Gastrocnemius medialis (tissue), 4 donors: Measurements from ENCODE around the gene VDAC1. TPM values are rescaled to one million over a fixed set of nuclear protein-coding genes. Genes with fewer than 3 reads are reported as not detected.
A peak's percentile ranks its signal among the peaks of the same experiment; 100 is the strongest.

Experiments
- ATAC-seq, 2 donors: fragments of 150-250 bp; one replicate each; pipeline ENCODE4 v1.9.1; 2016
- DNase-seq, 2 donors: peaks; one replicate each; pipeline ENCODE4 v3.0.0-alpha.2; 2019
- H3K27ac ChIP-seq, 4 donors: fragments of 200-600 bp; sonication (generic); 1 replicate in 1 of 4; 2 replicates in 3 of 4; pipeline ENCODE4 v1.5.1; 2016 to 2018; ENCODE audit warnings: mild to moderate bottlenecking in 2 of 4, moderate library complexity in 1 of 4
- H3K27me3 ChIP-seq, 3 donors: fragments of 200-600 bp; sonication (generic) in 2 of 3; 1 replicate in 1 of 3; 2 replicates in 2 of 3; pipeline versions ENCODE4 v1.5.1 to v1.6.0; 2016 to 2019; ENCODE audit warnings: mild to moderate bottlenecking in 1 of 3, moderate library complexity in 1 of 3
- H3K36me3 ChIP-seq, 2 donors: fragments of 200-600 bp; sonication (generic) in 1 of 2; one replicate each; pipeline ENCODE4 v1.5.1; 2017 to 2018
- H3K4me1 ChIP-seq, 2 donors: fragments of 200-600 bp; sonication (generic) in 1 of 2; one replicate each; pipeline ENCODE4 v1.5.1; 2016 to 2017; ENCODE audit warnings: mild to moderate bottlenecking in 2 of 2
- H3K4me3 ChIP-seq, 4 donors: fragments of 200-600 bp; sonication (generic) in 3 of 4; 1 replicate in 1 of 4; 2 replicates in 3 of 4; pipeline ENCODE4 v1.5.1; 2016 to 2019; ENCODE audit warnings: mild to moderate bottlenecking in 2 of 4
- H3K9me3 ChIP-seq, 3 donors: fragments of 200-600 bp; sonication (generic) in 2 of 3; 1 replicate in 1 of 3; 2 replicates in 2 of 3; pipeline ENCODE4 v1.5.1; 2016 to 2019
- CTCF ChIP-seq, 5 experiments: fragments of 450-650 bp in 3 of 5; fragments of 200-600 bp in 2 of 5; sonication (generic) in 2 of 5; IDR thresholded peaks in 4 of 5; conservative IDR thresholded peaks in 1 of 5; 1 replicate in 4 of 5; 2 replicates in 1 of 5; pipeline ENCODE4 v1.5.1; 2016 to 2019; ENCODE audit warnings: antibody characterized with exemption in 5 of 5, mild to moderate bottlenecking in 3 of 5, moderate library complexity in 3 of 5
- POLR2A ChIP-seq, 2 donors: fragments of 450-650 bp; IDR thresholded peaks; one replicate each; pipeline ENCODE4 v1.6.1; 2017; ENCODE audit warnings: antibody characterized with exemption in 2 of 2, mild to moderate bottlenecking in 2 of 2, moderate library complexity in 2 of 2
- in situ Hi-C, 4 donors: fragments of 200-750 bp; cut with MboI; loops; one replicate each; pipeline versions ENCODE4 v1.15.0 to v1.8.0; 2017; ENCODE audit warnings: low sequenced_read_pairs in 4 of 4
- intact Hi-C: fragments of 100-400 bp; cut with DNase I; formaldehyde crosslinking; loops from one replicate; pipeline ENCODE4 v1.15.1; 2023; ENCODE audit warnings: low total_unique reads
- total RNA-seq, 4 donors: library from RNA; depleted of rRNA; stranded (reverse); fragments of >200 nt; gene quantifications; one replicate each; pipeline versions ENCODE4 v1.1.0 to v1.2.3, GENCODE V29; 2016

The VDAC1 gene
- 100 to 1,000 TPM; 412 to 611 (median 495) TPM for total RNA-seq

- peak within 1 kb of the TSS; percentile 72 to 96 (median 84) for H3K4me3 ChIP-seq
- DNase-seq (peak; percentile 67 to 78), ATAC-seq (peak; percentile 66 to 76)
- H3K9me3 ChIP-seq = no peaks in the 10 kb centered on the region
- peak within 1 kb of the TSS; percentile 91 to 100 (median 98) for H3K27ac ChIP-seq
- in situ Hi-C loops (no loop called here), intact Hi-C loops (loop anchor here (2.0 to 10.0 kb wide), 4 partner anchors 36 to 1630 kb away; partner anchors contain the start of genes C5orf15 and PPP2CA)
- H3K27me3 ChIP-seq = no peaks in the 10 kb centered on the region
- peaks cover 45 to 51% of the 10 kb centered on the region in 2 donors for H3K4me1 ChIP-seq
- TF ChIP-seq POLR2A (IDR thresholded peaks at IDR 0.05) (peak; percentile 85), CTCF (IDR thresholded peaks at IDR 0.05 in 4 of 5, conservative IDR thresholded peaks at IDR 0.05 in 1 of 5) (peak in 1 of 5 experiments; percentile 15)
- no peaks in the 10 kb centered on the region for H3K36me3 ChIP-seq
These were observed at the start of gene VDAC1 for GRCh38 chr5:134004626-134005416. VDAC1 (minus strand) TSS chr5:134004975; CDS start chr5:133993012, 11,963 bp downstream.

GRCh38 chr5:134053840-134054338 lies 49.1 kb upstream of the VDAC1 start:
- DNase-seq (no peak), ATAC-seq (no peak)
- Histone ChIP-seq H3K27ac (no peak overlapping the region), H3K4me3 (no peak overlapping the region), H3K27me3 (no peaks in the 10 kb centered on the region), H3K36me3 (no peaks in the 10 kb centered on the region), H3K9me3 (no peaks in the 10 kb centered on the region), H3K4me1 (peaks cover 4 to 8% of the 10 kb centered on the region in 2 donors)
- no peak for TF ChIP-seq CTCF (IDR thresholded peaks at IDR 0.05 in 4 of 5, conservative IDR thresholded peaks at IDR 0.05 in 1 of 5)
- TF ChIP-seq POLR2A (IDR thresholded peaks at IDR 0.05) = no peak
- intact Hi-C loops = no loop called here
- in situ Hi-C loops = no loop called here

- Histone ChIP-seq H3K27me3 (no peaks in the 10 kb centered on the region), H3K4me3 (no peak overlapping the region), H3K9me3 (no peaks in the 10 kb centered on the region), H3K4me1 (peaks cover under 1 to 3% of the 10 kb centered on the region in 2 donors), H3K36me3 (no peaks in the 10 kb centered on the region), H3K27ac (no peak overlapping the region)
- DNase-seq (no peak), ATAC-seq (no peak)
- no peak for TF ChIP-seq CTCF (IDR thresholded peaks at IDR 0.05 in 4 of 5, conservative IDR thresholded peaks at IDR 0.05 in 1 of 5)
- TF ChIP-seq POLR2A (IDR thresholded peaks at IDR 0.05) = no peak
- intact Hi-C loops = no loop called here
- in situ Hi-C loops = no loop called here
These were observed 48.6 kb upstream of the VDAC1 start for GRCh38 chr5:134053314-134053839.

GRCh38 chr5:134051305-134051704 lies 46.5 kb upstream of the VDAC1 start:
- Histone ChIP-seq H3K27ac (no peak overlapping the region), H3K9me3 (no peaks in the 10 kb centered on the region), H3K36me3 (no peaks in the 10 kb centered on the region), H3K27me3 (no peaks in the 10 kb centered on the region), H3K4me1 (no peaks in the 10 kb centered on the region), H3K4me3 (no peak overlapping the region)
- DNase-seq (no peak), ATAC-seq (no peak)
- intact Hi-C loops = no loop called here
- in situ Hi-C loops = no loop called here
- TF ChIP-seq POLR2A (IDR thresholded peaks at IDR 0.05) (no peak), CTCF (IDR thresholded peaks at IDR 0.05 in 4 of 5, conservative IDR thresholded peaks at IDR 0.05 in 1 of 5) (no peak)
